ENCODE measurements around the gene PRTFDC1.
"Not testable (repeated sequence)": the region's sequence is repeated elsewhere in the genome, so short reads cannot be mapped to it uniquely, and the experiment has no call there.

PRTFDC1 gene

GRCh38 chr10:24973163-24973562 is 20.8 kb upstream of the PRTFDC1 start:
- Histone ChIP-seq H4K20me1 (ENCODE audit: control insufficient read depth, insufficient read depth, low read depth, low read length) (no peaks in the 10 kb centered on the region), H3K4me2 (ENCODE audit: low read length) (no peak overlapping the region), H3K27me3 (ENCODE audit: control insufficient read depth, low read length) (no peaks in the 10 kb centered on the region), H3K4me3 (ENCODE audit: low read length) (no peak overlapping the region), H3K27ac (ENCODE audit: low read depth, low read length) (no peak overlapping the region), H3K4me1 (ENCODE audit: control insufficient read depth, low read length) (no peaks in the 10 kb centered on the region), H3K9me2 (replicated peaks; ENCODE audit: control insufficient read depth, low read length) (no peaks in the 10 kb centered on the region), H3K79me2 (ENCODE audit: control insufficient read depth, low read length) (no peaks in the 10 kb centered on the region), H3F3A (ENCODE audit: control insufficient read depth, insufficient read depth) (no peaks in the 10 kb centered on the region), H3K36me3 (ENCODE audit: control insufficient read depth, low read length) (no peaks in the 10 kb centered on the region), H3K9me3 (ENCODE audit: control insufficient read depth, insufficient read depth, low read length) (no peaks in the 10 kb centered on the region)
- TF ChIP-seq EZH2phosphoT487 (IDR thresholded peaks at IDR 0.05; ENCODE audit: borderline replicate concordance, low read length) (no peak), CTCF (IDR thresholded peaks at IDR 0.05; ENCODE audit: low read depth, low read length, poor library complexity, severe bottlenecking) (no peak)

GRCh38 chr10:24971374-24971773 is 19.0 kb upstream of the PRTFDC1 start:
- H3K4me1 ChIP-seq (ENCODE audit: control insufficient read depth, low read length), result no peaks in the 10 kb centered on the region
- no peak overlapping the region for H3K4me2 ChIP-seq (ENCODE audit: low read length)
- TF ChIP-seq CTCF (IDR thresholded peaks at IDR 0.05; ENCODE audit: low read depth, low read length, poor library complexity, severe bottlenecking), result no peak
- TF ChIP-seq EZH2phosphoT487 (IDR thresholded peaks at IDR 0.05; ENCODE audit: borderline replicate concordance, low read length), result no peak
- H3K27ac ChIP-seq (ENCODE audit: low read depth, low read length), result no peak overlapping the region
- no peaks in the 10 kb centered on the region for H3K9me3 ChIP-seq (ENCODE audit: control insufficient read depth, insufficient read depth, low read length)
- no peaks in the 10 kb centered on the region for H3K36me3 ChIP-seq (ENCODE audit: control insufficient read depth, low read length)
- H3F3A ChIP-seq (ENCODE audit: control insufficient read depth, insufficient read depth), result no peaks in the 10 kb centered on the region
- H3K79me2 ChIP-seq (ENCODE audit: control insufficient read depth, low read length), result no peaks in the 10 kb centered on the region
- no peaks in the 10 kb centered on the region for H4K20me1 ChIP-seq (ENCODE audit: control insufficient read depth, insufficient read depth, low read depth, low read length)
- H3K4me3 ChIP-seq (ENCODE audit: low read length), result no peak overlapping the region
- H3K9me2 ChIP-seq (replicated peaks; ENCODE audit: control insufficient read depth, low read length), result no peaks in the 10 kb centered on the region
- no peaks in the 10 kb centered on the region for H3K27me3 ChIP-seq (ENCODE audit: control insufficient read depth, low read length)

GRCh38 chr10:24969841-24970281 is 17.5 kb upstream of the PRTFDC1 start:
- no peaks in the 10 kb centered on the region for H3K36me3 ChIP-seq (ENCODE audit: control insufficient read depth, low read length)
- TF ChIP-seq EZH2phosphoT487 (IDR thresholded peaks at IDR 0.05; ENCODE audit: borderline replicate concordance, low read length) (no peak), CTCF (IDR thresholded peaks at IDR 0.05; ENCODE audit: low read depth, low read length, poor library complexity, severe bottlenecking) (no peak)
- H3K4me2 ChIP-seq (ENCODE audit: low read length), result no peak overlapping the region
- no peaks in the 10 kb centered on the region for H3K9me3 ChIP-seq (ENCODE audit: control insufficient read depth, insufficient read depth, low read length)
- no peaks in the 10 kb centered on the region for H3K4me1 ChIP-seq (ENCODE audit: control insufficient read depth, low read length)
- no peak overlapping the region for H3K4me3 ChIP-seq (ENCODE audit: low read length)
- no peaks in the 10 kb centered on the region for H4K20me1 ChIP-seq (ENCODE audit: control insufficient read depth, insufficient read depth, low read depth, low read length)
- no peaks in the 10 kb centered on the region for H3F3A ChIP-seq (ENCODE audit: control insufficient read depth, insufficient read depth)
- H3K27me3 ChIP-seq (ENCODE audit: control insufficient read depth, low read length), result no peaks in the 10 kb centered on the region
- no peaks in the 10 kb centered on the region for H3K79me2 ChIP-seq (ENCODE audit: control insufficient read depth, low read length)
- no peaks in the 10 kb centered on the region for H3K9me2 ChIP-seq (replicated peaks; ENCODE audit: control insufficient read depth, low read length)
- no peak overlapping the region for H3K27ac ChIP-seq (ENCODE audit: low read depth, low read length)

- H3F3A ChIP-seq (ENCODE audit: control insufficient read depth, insufficient read depth); H3K27ac ChIP-seq (ENCODE audit: low read depth, low read length); H4K20me1 ChIP-seq (ENCODE audit: control insufficient read depth, insufficient read depth, low read depth, low read length); H3K4me2 ChIP-seq (ENCODE audit: low read length); H3K4me1 ChIP-seq (ENCODE audit: control insufficient read depth, low read length); H3K4me3 ChIP-seq (ENCODE audit: low read length); H3K9me3 ChIP-seq (ENCODE audit: control insufficient read depth, insufficient read depth, low read length); H3K36me3 ChIP-seq (ENCODE audit: control insufficient read depth, low read length); H3K9me2 ChIP-seq (replicated peaks; ENCODE audit: control insufficient read depth, low read length); H3K79me2 ChIP-seq (ENCODE audit: control insufficient read depth, low read length); H3K27me3 ChIP-seq (ENCODE audit: control insufficient read depth, low read length): not testable (repeated sequence)
Observed at GRCh38 chr10:24968951-24969350, 16.5 kb upstream of the PRTFDC1 start.

All from DOHH2 (cell line).